Central memory CD4-positive, alpha-beta T cell (primary cell): ENCODE measurements around the gene UBXN4.
"Not testable (repeated sequence)": the region's sequence is repeated elsewhere in the genome, so short reads cannot be mapped to it uniquely, and the experiment has no call there.

Source experiments
- DNase-seq: peaks from one replicate; pipeline ENCODE4 v3.0.0; 2022

UBXN4 gene

DNA sequence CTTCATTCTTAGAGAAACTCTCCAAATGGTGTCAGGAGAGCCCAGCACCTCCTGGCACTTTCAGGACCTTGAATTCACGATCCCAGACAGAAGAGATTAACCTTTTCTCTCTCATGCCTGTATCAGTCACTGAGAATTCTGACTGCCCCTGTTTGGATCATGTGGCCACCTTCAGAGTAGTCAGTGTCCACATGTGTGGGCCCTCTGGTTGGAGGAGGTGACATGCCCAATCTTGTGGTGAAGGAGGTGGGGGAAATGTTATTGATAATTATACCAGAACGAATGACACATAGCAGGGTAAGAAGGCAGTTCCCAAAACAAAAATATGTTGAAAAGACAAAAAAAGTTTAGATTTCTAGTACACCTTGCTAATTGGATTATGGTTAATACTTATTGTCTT, 31.7 kb downstream of the UBXN4 start:
- no peak for DNase-seq

- no peak for DNase-seq
Measured at GRCh38 chr2:135773917-135774316, 32.3 kb downstream of the UBXN4 start.

DNA sequence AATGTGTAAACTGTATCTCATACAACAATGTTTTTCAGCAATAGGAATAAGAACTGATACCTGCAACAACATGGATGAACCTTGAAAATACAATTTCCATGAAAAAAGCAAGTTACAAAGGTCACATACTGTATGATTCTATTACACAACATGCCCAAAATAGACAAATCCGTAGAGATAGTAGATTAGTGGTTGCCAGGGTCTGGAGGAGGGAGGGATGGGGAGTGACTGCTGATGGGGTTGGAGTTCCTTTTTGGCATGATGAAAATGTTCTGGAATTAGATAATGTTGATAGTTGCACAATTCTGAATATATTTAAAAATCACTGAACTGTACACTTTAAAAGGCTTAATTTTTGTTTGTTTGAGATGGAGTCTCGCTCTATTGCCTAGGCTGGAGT, 33.8 kb downstream of the UBXN4 start:
- no peak for DNase-seq

DNA sequence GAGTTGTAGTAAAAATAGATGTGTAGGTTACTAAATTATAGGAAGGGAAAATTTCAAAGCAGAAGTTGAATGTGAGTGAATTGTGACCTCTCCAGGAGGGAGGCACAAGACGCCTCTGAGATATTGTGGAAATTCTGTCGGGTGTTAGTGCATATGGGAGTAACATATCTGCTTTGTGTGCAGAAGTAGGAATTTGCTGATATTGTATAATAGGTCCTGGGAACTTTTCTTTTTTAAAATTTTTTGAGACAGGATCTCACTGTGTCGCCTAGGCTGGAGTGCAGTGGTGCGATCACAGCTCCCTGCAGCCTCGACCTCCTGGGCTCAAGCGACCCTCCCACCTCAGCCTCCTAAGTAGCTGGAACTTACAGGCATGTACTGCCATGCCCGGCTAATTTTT, 34.7 kb downstream of the UBXN4 start:
- no peak for DNase-seq

- no peak for DNase-seq
Measured at GRCh38 chr2:135782231-135782630, 40.6 kb downstream of the UBXN4 start.

DNA sequence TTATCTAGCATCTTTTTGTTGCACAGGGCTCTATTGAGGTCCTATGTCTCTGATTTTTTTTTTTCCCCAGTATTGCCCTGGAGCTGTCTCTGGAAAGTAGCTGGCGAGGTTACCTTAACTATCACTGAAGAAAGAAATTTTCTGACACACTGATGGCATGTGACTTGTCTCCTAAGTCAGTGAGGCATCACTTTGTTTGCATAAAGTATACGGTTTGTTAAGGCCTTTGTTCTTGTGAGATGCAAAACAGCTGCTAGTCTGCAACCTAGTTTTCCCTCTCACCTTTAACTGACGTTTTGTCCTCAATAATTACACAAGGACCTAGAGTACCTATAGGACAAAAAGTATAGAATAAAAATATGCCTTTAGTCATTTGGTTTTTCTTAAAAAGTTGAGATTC, 41.8 kb downstream of the UBXN4 start:
- no peak for DNase-seq

DNA sequence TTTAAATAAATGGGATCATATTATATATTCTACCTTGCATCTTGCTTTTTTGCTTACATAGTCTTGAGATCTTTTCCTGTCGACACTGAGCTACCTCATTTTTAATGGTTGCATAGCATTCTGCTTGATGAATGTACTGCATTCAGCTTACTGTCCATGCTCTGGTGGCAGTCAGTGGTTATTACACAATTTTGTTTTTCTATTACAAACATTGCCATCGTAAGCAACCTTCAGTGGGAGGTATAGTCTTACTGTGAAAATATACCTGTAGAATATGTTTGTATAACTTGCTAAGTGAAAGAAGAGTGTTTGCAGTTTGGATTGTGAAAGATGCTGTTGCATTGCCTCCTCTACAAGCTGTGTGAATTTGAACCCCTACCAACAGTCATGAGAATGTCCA, 43.4 kb downstream of the UBXN4 start:
- no peak for DNase-seq

DNA sequence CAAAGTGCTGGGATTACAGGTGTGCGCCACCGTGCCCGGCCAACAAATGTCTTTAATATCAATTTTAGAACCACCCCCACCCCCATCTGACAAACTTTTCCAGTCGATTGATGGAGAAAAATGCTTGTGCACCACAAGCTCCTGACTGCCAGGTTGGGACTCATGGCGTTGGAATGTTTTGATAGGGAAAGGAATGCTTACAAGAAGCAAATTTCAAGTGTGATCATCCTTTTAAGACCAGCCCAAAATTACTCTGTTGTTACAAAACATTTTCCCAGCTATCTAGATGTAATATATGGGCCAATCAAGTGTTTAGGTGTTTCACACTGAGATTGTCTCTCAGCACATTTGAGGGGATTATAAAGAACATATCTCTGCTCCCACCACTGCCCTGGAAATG, 45.2 kb downstream of the UBXN4 start:
- DNase-seq: no peak

DNA sequence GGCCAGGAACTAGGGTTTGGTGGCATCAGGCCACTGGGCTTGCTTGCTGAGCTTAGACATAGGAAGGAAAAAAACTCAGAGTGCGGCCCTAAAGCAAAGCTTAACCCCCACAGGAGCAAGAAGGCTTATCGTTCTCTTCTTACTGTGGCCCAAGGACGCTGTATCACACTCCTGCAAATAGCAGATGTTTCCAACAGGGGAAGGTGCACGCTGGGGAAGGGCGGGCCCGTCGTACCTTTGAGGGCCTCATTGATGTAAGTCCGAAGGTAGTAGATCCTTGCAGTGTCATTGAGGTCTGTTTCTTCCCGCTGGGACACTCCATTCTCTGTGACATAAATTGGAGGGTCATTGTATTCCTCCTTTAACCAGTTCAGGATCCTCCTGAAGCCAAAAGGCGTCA, 48.8 kb downstream of the UBXN4 start:
- no peak for DNase-seq

GRCh38 chr2:135791418-135792190, 49.9 kb downstream of the UBXN4 start:
- DNase-seq: no peak

DNA sequence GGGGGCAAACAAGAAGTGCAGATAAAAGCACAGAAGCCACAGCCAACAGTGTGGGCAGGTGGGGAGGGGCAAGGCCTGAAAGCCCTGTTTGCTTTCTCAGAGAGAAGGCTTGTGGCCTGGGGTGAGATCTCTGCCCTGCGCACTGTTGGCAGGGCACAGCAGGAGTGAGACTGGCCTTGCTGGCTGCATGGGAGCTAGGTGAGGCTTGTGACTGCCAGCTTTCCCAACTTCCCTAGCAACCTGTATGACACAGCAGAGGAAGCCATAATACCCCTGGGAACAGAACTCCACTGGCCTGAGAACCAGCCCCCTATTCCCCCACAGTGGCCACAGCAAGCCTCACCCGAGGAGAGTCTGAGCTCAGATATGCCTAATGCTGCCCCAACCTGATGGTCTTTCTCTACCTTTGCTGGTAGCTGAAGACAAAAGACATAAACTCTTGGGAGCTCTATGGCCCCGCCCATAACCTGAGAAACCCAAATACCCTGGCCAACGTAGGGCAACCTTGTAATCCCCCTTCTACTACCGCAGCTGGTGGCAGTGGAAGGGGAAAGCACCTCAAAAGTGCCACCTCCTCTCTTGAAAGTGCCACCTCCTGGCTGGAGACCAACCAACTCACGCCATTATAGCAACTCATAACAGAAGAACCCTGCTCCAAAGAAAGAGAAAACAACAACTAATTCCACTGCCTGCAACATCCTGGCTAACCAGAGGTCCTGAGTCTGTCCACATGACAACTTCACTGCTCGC, 50.9 kb downstream of the UBXN4 start:
- no peak for DNase-seq

- not testable (repeated sequence) for DNase-seq
Measured at GRCh38 chr2:135795641-135796040, 54.0 kb downstream of the UBXN4 start.

DNA sequence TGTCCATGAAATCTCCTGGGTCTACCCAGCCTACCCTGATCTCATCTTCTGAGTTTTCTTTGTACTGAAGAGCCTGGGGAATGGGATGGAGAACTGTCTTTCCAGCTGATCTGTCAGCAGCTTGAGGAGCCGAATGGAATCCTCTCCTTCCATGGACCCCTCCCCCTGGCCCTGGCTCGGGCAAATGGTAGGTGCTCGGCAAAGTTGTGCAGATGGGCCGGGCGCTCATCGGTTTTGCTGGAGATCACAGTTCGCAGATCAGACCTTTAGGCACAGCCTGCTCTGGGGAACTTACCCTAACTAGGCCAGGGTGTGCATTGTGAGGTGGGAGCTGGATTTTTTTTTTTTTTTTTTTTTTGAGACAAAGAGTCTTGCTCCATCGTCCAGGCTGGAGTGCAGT, 55.0 kb downstream of the UBXN4 start:
- DNase-seq: no peak

- peak; percentile 59 for DNase-seq
Measured at GRCh38 chr2:135797497-135798274, 56.0 kb downstream of the UBXN4 start.

GRCh38 chr2:135798275-135798705, 56.6 kb downstream of the UBXN4 start:
- no peak for DNase-seq

DNA sequence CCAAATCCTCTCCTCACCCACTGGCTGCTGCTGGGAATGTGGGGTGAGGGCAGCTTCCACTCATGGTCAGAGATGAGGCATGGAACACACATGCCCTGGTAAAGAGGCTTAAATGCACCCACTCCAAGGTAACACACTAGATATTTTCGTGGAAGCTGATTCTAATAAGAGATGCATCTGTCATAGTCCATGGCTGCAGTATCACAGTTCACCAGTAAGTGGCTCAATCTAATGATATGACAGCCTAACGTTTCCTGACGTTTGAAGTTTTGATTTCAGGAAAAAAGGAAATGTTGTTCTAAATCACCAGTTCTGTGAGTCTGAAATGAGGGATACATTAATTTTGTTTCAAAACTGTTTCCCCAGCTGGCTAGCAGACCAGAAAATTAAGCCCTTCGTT, 57.1 kb downstream of the UBXN4 start:
- no peak for DNase-seq

DNA sequence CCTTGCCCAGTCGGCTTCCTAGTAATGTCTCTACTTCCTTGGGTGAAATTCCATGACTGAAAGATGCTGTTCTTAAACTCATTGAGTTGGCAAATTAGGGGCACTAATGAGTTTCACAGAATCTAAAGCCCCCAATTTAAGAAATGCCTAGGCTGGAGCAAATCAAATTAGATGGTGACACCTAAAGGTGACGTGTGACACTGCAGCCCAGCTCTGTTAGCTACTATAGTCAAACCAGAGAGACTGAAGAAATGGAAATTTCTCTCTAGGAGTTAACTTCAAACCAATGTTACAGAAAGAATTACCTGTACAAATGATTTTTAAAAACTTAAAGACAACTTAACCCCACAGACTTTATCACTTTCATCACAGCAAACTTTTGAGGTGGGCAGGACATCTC, 58.1 kb downstream of the UBXN4 start:
- DNase-seq: no peak

GRCh38 chr2:135800513-135801460, 59.1 kb downstream of the UBXN4 start:
- DNase-seq: no peak

DNA sequence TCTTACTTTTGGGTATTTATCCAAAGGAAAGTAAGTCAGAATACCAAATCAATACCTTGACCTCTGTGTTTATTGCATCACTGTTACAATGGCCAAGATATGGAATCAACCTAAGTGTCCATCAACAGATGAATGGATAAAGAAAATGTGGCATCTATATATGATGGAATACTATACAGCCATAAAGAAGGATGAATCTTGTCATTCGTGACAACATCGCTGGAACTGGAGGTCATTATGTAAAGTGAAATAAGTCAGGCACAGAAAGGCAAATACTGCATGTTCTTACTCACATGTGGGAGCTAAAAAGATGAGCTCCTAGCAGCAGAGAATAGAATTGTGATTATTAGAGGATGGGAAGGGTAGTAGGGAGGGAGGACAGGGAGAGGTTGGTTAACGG, 60.7 kb downstream of the UBXN4 start:
- DNase-seq: no peak

DNA sequence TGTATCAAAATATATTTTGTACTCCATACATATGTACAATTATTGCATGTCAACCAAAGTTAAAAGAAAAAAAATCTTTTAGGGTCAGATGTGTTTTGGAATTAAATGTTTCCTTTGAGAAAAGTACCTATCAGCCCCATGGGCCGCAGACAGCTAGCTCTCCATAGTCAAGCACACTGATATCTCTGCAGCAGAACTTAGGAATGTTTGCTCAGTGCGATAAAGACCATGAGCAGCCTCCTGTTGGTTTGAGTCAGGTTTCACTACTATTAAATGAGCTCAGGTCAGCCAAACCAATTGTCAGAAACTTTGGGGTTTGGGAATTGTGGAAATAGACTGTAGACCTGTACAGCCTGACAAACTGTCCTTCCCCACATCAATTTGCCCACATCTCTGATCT, 61.6 kb downstream of the UBXN4 start:
- no peak for DNase-seq

DNA sequence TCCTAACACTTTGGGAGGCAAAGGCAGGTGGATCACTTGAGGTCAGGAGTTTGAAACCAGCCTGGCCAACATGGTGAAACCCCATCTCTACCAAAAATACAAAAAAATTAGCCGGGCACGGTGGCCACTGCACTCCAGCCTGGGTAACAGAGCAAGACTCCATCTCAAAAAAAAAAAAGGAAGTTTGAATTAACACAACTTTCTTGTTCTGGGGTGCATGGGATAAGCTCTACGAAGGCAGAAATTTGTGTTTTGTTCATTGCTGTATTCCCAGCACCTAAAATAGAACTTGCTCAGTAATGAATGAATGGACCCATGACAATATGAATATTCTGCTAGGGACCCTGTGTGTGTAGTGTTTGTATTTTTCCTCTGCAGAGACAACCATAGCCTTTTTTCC, 66.2 kb downstream of the UBXN4 start:
- not testable (repeated sequence) for DNase-seq

GRCh38 chr2:135812907-135813511, 71.4 kb downstream of the UBXN4 start:
- no peak for DNase-seq
